ENCODE results near the gene INPP5F. TPM values are rescaled to one million over a fixed set of nuclear protein-coding genes. Genes with fewer than 3 reads are reported as not detected.

Gene INPP5F
- total and polyA plus RNA-seq, 9 of the 15 experiments (the other 6 are each of a cell fraction or from before 2014, with no cell fraction given), result 1.6 to 7.3 (median 6.0) TPM

DNA sequence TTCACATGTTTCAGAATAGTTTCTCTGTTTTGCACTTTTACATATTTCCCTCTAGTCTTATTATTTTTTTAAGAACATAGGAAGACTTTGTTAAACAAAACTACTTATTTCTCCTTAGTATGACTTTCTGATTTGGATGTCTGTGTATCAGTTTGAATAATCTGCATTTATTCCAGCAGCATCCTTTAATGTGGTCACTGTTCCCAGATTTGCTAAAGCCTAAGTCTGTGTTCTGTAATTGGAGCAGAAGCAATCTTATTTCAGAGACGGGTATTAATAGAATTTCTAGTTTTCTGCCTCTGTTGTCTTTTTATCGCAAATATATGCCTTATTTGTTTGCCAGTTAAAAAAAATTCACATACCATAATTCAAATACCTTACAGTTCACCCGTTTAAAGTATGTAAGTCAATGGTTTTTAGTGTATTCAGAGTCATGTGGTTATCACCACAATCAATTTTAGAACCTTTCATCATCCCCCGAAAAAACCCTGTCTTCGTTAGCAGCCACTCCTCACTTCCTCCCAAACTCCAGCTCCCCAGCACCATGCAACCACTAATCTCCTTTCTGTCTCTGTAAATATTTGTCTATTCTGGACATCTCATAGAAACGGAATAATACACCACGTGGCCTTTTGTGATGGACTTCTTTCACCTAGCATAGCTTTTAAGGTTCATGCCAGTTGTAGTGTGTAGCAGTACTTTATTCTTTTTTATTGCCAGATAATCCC lies 58.7 kb downstream of the INPP5F start (continued):
- no peak for TF ChIP-seq ZNF57 (CRISPR knock-in tag; IDR thresholded peaks at IDR 0.05)
- 0 out of 2 replicates have a peak, but pooled peaks have one; percentile 41 for TF ChIP-seq ZNF589 (CRISPR knock-in tag; IDR thresholded peaks at IDR 0.05; ENCODE audit: low read depth)
- no peak for TF ChIP-seq HMG20B (CRISPR knock-in tag; IDR thresholded peaks at IDR 0.05)
- TF ChIP-seq ZSCAN29 (IDR thresholded peaks at IDR 0.05), result no peak
- no peak for TF ChIP-seq BDP1 (IDR thresholded peaks at IDR 0.05; ENCODE audit: insufficient read depth, insufficient read length)
- no peak for TF ChIP-seq ZEB2 (IDR thresholded peaks at IDR 0.05)
- TF ChIP-seq, protein P1, sequence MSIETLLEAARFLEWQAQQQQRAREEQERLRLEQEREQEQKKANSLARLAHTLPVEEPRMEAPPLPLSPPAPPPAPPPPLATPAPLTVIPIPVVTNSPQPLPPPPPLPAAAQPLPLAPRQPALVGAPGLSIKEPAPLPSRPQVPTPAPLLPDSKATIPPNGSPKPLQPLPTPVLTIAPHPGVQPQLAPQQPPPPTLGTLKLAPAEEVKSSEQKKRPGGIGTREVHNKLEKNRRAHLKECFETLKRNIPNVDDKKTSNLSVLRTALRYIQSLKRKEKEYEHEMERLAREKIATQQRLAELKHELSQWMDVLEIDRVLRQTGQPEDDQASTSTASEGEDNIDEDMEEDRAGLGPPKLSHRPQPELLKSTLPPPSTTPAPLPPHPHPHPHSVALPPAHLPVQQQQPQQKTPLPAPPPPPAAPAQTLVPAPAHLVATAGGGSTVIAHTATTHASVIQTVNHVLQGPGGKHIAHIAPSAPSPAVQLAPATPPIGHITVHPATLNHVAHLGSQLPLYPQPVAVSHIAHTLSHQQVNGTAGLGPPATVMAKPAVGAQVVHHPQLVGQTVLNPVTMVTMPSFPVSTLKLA (conservative IDR thresholded peaks at IDR 0.05), result no peak
- no peak for TF ChIP-seq ZC3H11A (IDR thresholded peaks at IDR 0.05; ENCODE audit: low read depth, low read length)
- TF ChIP-seq CEBPG (CRISPR knock-in tag; IDR thresholded peaks at IDR 0.05), result no peak
- peak in 1 of 2 experiments; percentile 63; a peak in 2 of 4 replicates for TF ChIP-seq CEBPG (tag; conservative IDR thresholded peaks at IDR 0.05 in 1 of 2, IDR thresholded peaks at IDR 0.05 in 1 of 2)
- TF ChIP-seq, protein P2, sequence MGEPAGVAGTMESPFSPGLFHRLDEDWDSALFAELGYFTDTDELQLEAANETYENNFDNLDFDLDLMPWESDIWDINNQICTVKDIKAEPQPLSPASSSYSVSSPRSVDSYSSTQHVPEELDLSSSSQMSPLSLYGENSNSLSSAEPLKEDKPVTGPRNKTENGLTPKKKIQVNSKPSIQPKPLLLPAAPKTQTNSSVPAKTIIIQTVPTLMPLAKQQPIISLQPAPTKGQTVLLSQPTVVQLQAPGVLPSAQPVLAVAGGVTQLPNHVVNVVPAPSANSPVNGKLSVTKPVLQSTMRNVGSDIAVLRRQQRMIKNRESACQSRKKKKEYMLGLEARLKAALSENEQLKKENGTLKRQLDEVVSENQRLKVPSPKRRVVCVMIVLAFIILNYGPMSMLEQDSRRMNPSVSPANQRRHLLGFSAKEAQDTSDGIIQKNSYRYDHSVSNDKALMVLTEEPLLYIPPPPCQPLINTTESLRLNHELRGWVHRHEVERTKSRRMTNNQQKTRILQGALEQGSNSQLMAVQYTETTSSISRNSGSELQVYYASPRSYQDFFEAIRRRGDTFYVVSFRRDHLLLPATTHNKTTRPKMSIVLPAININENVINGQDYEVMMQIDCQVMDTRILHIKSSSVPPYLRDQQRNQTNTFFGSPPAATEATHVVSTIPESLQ (CRISPR knock-in tag; IDR thresholded peaks at IDR 0.05), result no peak
- TF ChIP-seq RCOR1 (IDR thresholded peaks at IDR 0.05; ENCODE audit: borderline replicate concordance in 1 of 2, low read depth in 2 of 2, low read length in 2 of 2), result peak in 1 of 2 experiments; percentile 40; a peak in 1 of 4 replicates
- TF ChIP-seq, protein P3, sequence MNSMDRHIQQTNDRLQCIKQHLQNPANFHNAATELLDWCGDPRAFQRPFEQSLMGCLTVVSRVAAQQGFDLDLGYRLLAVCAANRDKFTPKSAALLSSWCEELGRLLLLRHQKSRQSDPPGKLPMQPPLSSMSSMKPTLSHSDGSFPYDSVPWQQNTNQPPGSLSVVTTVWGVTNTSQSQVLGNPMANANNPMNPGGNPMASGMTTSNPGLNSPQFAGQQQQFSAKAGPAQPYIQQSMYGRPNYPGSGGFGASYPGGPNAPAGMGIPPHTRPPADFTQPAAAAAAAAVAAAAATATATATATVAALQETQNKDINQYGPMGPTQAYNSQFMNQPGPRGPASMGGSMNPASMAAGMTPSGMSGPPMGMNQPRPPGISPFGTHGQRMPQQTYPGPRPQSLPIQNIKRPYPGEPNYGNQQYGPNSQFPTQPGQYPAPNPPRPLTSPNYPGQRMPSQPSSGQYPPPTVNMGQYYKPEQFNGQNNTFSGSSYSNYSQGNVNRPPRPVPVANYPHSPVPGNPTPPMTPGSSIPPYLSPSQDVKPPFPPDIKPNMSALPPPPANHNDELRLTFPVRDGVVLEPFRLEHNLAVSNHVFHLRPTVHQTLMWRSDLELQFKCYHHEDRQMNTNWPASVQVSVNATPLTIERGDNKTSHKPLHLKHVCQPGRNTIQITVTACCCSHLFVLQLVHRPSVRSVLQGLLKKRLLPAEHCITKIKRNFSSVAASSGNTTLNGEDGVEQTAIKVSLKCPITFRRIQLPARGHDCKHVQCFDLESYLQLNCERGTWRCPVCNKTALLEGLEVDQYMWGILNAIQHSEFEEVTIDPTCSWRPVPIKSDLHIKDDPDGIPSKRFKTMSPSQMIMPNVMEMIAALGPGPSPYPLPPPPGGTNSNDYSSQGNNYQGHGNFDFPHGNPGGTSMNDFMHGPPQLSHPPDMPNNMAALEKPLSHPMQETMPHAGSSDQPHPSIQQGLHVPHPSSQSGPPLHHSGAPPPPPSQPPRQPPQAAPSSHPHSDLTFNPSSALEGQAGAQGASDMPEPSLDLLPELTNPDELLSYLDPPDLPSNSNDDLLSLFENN (IDR thresholded peaks at IDR 0.05; ENCODE audit: low read depth in 2 of 2, low read length in 2 of 2), result no peak
- TF ChIP-seq HDAC8 (tag; IDR thresholded peaks at IDR 0.05), result no peak
- TF ChIP-seq CEBPB (tag; IDR thresholded peaks at IDR 0.05), result 0 out of 2 replicates have a peak, but pooled peaks have one; percentile 6
- TF ChIP-seq, protein P4, sequence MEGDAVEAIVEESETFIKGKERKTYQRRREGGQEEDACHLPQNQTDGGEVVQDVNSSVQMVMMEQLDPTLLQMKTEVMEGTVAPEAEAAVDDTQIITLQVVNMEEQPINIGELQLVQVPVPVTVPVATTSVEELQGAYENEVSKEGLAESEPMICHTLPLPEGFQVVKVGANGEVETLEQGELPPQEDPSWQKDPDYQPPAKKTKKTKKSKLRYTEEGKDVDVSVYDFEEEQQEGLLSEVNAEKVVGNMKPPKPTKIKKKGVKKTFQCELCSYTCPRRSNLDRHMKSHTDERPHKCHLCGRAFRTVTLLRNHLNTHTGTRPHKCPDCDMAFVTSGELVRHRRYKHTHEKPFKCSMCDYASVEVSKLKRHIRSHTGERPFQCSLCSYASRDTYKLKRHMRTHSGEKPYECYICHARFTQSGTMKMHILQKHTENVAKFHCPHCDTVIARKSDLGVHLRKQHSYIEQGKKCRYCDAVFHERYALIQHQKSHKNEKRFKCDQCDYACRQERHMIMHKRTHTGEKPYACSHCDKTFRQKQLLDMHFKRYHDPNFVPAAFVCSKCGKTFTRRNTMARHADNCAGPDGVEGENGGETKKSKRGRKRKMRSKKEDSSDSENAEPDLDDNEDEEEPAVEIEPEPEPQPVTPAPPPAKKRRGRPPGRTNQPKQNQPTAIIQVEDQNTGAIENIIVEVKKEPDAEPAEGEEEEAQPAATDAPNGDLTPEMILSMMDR (IDR thresholded peaks at IDR 0.05 in 2 of 3, conservative IDR thresholded peaks at IDR 0.05 in 1 of 3; ENCODE audit: insufficient read depth in 2 of 3, low read depth in 1 of 3, low read length in 3 of 3), result no peak

Data from K562 (cell line).